Breast epithelium (tissue), 3 donors: ENCODE measurements around the gene PISD.

ENCODE experiments used
- CTCF ChIP-seq, 3 donors: fragments of 450-650 bp; IDR thresholded peaks; one replicate each; pipeline ENCODE4 v1.5.1; 2016 to 2017; ENCODE audit warnings: antibody characterized with exemption in 3 of 3, mild to moderate bottlenecking in 3 of 3, moderate library complexity in 3 of 3
- POLR2A ChIP-seq: fragments of 450-650 bp; IDR thresholded peaks from one replicate; pipeline ENCODE4 v1.6.1; 2016; ENCODE audit warnings: antibody characterized with exemption, mild to moderate bottlenecking, moderate library complexity
- POLR2AphosphoS5 ChIP-seq, 3 donors: sonication (generic); formaldehyde crosslinking; IDR thresholded peaks; one replicate each; pipeline ENCODE4 v1.6.1; 2017; ENCODE audit warnings: antibody characterized with exemption in 3 of 3

DNA sequence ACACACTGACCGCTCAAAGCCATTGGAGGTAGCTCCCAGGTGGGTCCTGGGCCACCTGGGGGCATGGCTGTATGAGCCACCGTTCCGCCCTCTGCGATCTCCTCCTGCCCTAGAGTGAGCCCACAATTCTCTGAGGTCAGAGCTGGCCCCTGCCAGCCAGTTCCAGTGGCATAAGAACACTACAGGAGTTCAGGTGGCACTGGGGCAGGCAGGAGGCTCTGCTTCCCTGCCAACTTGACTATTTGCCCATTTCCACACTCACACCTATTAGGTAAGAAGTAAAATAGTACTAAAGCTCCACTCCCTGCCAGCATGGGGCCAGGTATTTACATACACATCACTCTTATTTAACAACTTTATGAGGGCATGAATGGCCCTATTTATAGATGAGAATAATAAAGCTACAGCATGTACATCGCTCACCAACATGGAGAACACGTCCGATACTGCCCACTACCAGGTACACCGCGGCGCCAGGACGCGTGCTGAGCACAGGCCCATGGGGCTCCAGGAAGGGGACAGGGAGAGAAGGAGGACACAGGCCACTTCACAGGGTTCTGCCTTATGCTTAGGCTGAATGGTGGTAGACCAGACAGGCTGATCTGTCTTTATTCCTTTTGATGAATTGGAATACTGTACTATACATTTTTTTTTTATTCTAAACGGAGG lies 26.2 kb downstream of the PISD start:
- TF ChIP-seq CTCF (IDR thresholded peaks at IDR 0.05) = no peak
- no peak for TF ChIP-seq POLR2A
- no peak for TF ChIP-seq POLR2AphosphoS5 (IDR thresholded peaks at IDR 0.05)
